CD8-positive, alpha-beta memory T cell (primary cell): Measurements from ENCODE around the gene LAPTM4A. TPM values are rescaled to one million over a fixed set of nuclear protein-coding genes. Genes with fewer than 3 reads are reported as not detected.

Experiments
- CTCF ChIA-PET: fragments of 350-600 bp; sonication (Branson Sonifier 250); formaldehyde crosslinking; loops from one replicate; lab custom pipeline; 2021; ENCODE audit warnings: antibody characterized with exemption; lab: Charles Lee
- POLR2A ChIA-PET: fragments of 350-600 bp; sonication (Branson Sonifier 250); formaldehyde crosslinking; loops from one replicate; lab custom pipeline; 2021; ENCODE audit warnings: antibody characterized with exemption; lab: Charles Lee
- DNase-seq, 5 donors: peaks; one replicate each; pipeline versions ENCODE4 v3.0.0 to v3.0.0-alpha.2; 2020 to 2022; ENCODE audit warnings: mixed read lengths in 1 of 5
- H3K27ac ChIP-seq: one replicate; pipeline ENCODE4 v1.7.0; 2013; ENCODE audit warnings: low read depth, mild to moderate bottlenecking, low read length, moderate library complexity
- H3K27me3 ChIP-seq: 2 replicates; pipeline ENCODE4 v1.7.0; 2013; ENCODE audit warnings: low read length, mild to moderate bottlenecking; ENCODE audit not compliant: insufficient read depth, poor library complexity, severe bottlenecking
- H3K36me3 ChIP-seq: 2 replicates; pipeline ENCODE4 v1.7.0; 2013; ENCODE audit warnings: mild to moderate bottlenecking, low read length, moderate library complexity; ENCODE audit not compliant: insufficient read depth
- H3K4me1 ChIP-seq: 2 replicates; pipeline ENCODE4 v1.7.0; 2013; ENCODE audit warnings: mild to moderate bottlenecking, low read length, moderate library complexity; ENCODE audit not compliant: insufficient read depth
- H3K4me3 ChIP-seq: 2 replicates; pipeline ENCODE4 v1.7.0; 2013; ENCODE audit warnings: mild to moderate bottlenecking, low read length
- H3K9me3 ChIP-seq: 2 replicates; pipeline ENCODE4 v1.7.0; 2013; ENCODE audit warnings: mild to moderate bottlenecking, low read length
- H3K27ac Mint-ChIP-seq, 8 donors: one replicate each; pipeline ENCODE4 v1.8.0; 2020 to 2021; ENCODE audit warnings: mixed read lengths in 8 of 8, mild to moderate bottlenecking in 6 of 8, inconsistent platforms in 3 of 8, moderate library complexity in 3 of 8
- H3K27me3 Mint-ChIP-seq, 2 donors: one replicate each; pipeline ENCODE4 v1.8.0; 2020 to 2021; ENCODE audit warnings: mixed read lengths in 2 of 2, mild to moderate bottlenecking in 1 of 2, moderate library complexity in 1 of 2
- H3K36me3 Mint-ChIP-seq, 3 donors: one replicate each; pipeline ENCODE4 v1.8.0; 2020 to 2021; ENCODE audit warnings: mixed read lengths in 3 of 3, inconsistent platforms in 1 of 3, mild to moderate bottlenecking in 1 of 3
- H3K4me1 Mint-ChIP-seq, 3 donors: one replicate each; pipeline ENCODE4 v1.8.0; 2020 to 2021; ENCODE audit warnings: mixed read lengths in 3 of 3, inconsistent platforms in 1 of 3, mild to moderate bottlenecking in 1 of 3
- H3K4me3 Mint-ChIP-seq, 7 donors: one replicate each; pipeline ENCODE4 v1.8.0; 2020 to 2021; ENCODE audit warnings: mixed read lengths in 7 of 7, mild to moderate bottlenecking in 6 of 7, moderate library complexity in 4 of 7, inconsistent platforms in 2 of 7
- H3K9me3 Mint-ChIP-seq, 5 donors: one replicate each; pipeline ENCODE4 v1.8.0; 2020 to 2022; ENCODE audit warnings: mixed read lengths in 5 of 5, mild to moderate bottlenecking in 3 of 5, moderate library complexity in 2 of 5, inconsistent platforms in 1 of 5
- polyA plus RNA-seq: library from polyadenylated mRNA; unstranded; fragments of 300-500 nt; fragmentation: Illumina TruSeq; gene quantifications from one replicate; pipeline ENCODE4 v1.2.3, GENCODE V29; 2021
- total RNA-seq, 2 experiments: library from RNA; stranded (reverse); gene quantifications; one replicate each; pipeline ENCODE4 v1.2.3, GENCODE V29; 2021

Gene LAPTM4A
- total and polyA plus RNA-seq, 3 experiments from 2014 or later: 29.0 to 119 (median 31.0) TPM

GRCh38 chr2:20064421-20064820 lies 13.0 kb upstream of the LAPTM4A start:
- no peaks in the 10 kb centered on the region for H3K4me1 Mint-ChIP-seq
- Histone ChIP-seq H3K4me1 (no peaks in the 10 kb centered on the region), H3K27ac (no peak overlapping the region), H3K4me3 (no peak overlapping the region), H3K36me3 (no peaks in the 10 kb centered on the region), H3K27me3 (no peaks in the 10 kb centered on the region), H3K9me3 (no peaks in the 10 kb centered on the region)
- H3K27me3 Mint-ChIP-seq: peaks cover 2 to 15% of the 10 kb centered on the region in 2 donors
- H3K36me3 Mint-ChIP-seq: peaks cover 0 to 7% (median 0%) of the 10 kb centered on the region in 3 donors
- no peak overlapping the region for H3K4me3 Mint-ChIP-seq
- H3K27ac Mint-ChIP-seq: no peak overlapping the region
- ChIA-PET POLR2A (no interaction called here), CTCF (no interaction called here)
- no peak for DNase-seq
- peaks cover 0 to 2% (median 0%) of the 10 kb centered on the region in 5 donors for H3K9me3 Mint-ChIP-seq

GRCh38 chr2:20062615-20063545 lies 11.5 kb upstream of the LAPTM4A start:
- DNase-seq: no peak
- CTCF ChIA-PET: interaction anchor here (1.1 to 1.3 kb wide), 2 partner anchors 11 to 48 kb away, joined by 3 read pairs; partner anchors contain the start of gene LAPTM4A
- Histone ChIP-seq H3K27ac (no peak overlapping the region), H3K9me3 (no peaks in the 10 kb centered on the region), H3K36me3 (no peaks in the 10 kb centered on the region), H3K27me3 (no peaks in the 10 kb centered on the region), H3K4me3 (no peak overlapping the region), H3K4me1 (no peaks in the 10 kb centered on the region)
- Mint-ChIP-seq H3K36me3 (peaks cover 0 to 7% (median 0%) of the 10 kb centered on the region in 3 donors), H3K9me3 (no peaks in the 10 kb centered on the region), H3K27me3 (peaks cover 2 to 15% of the 10 kb centered on the region in 2 donors), H3K27ac (peak overlapping the region in 1 of 8 donors; percentile 39), H3K4me3 (no peak overlapping the region), H3K4me1 (no peaks in the 10 kb centered on the region)
- POLR2A ChIA-PET: interaction anchor here (0.6 kb wide), 1 partner anchor 47 kb away, joined by 4 read pairs; no protein-coding TSS in a partner anchor

- H3K4me3 Mint-ChIP-seq: no peak overlapping the region
- Histone ChIP-seq H3K4me1 (no peaks in the 10 kb centered on the region), H3K27me3 (no peaks in the 10 kb centered on the region), H3K4me3 (no peak overlapping the region), H3K9me3 (no peaks in the 10 kb centered on the region), H3K36me3 (no peaks in the 10 kb centered on the region), H3K27ac (no peak overlapping the region)
- no peak overlapping the region for H3K27ac Mint-ChIP-seq
- POLR2A ChIA-PET: no interaction called here
- DNase-seq: no peak
- H3K4me1 Mint-ChIP-seq: no peaks in the 10 kb centered on the region
- no peaks in the 10 kb centered on the region for H3K9me3 Mint-ChIP-seq
- CTCF ChIA-PET: interaction anchor here (1.1 to 1.3 kb wide), 2 partner anchors 10 to 47 kb away, joined by 3 read pairs; partner anchors contain the start of gene LAPTM4A
- peaks cover under 1 to 12% of the 10 kb centered on the region in 2 donors for H3K27me3 Mint-ChIP-seq
- H3K36me3 Mint-ChIP-seq: no peaks in the 10 kb centered on the region
Observed at GRCh38 chr2:20061940-20062339, 10.5 kb upstream of the LAPTM4A start.

GRCh38 chr2:20061476-20061875 lies 10.0 kb upstream of the LAPTM4A start:
- no peak overlapping the region for H3K27ac ChIP-seq
- H3K9me3 Mint-ChIP-seq: no peaks in the 10 kb centered on the region
- H3K36me3 ChIP-seq: no peaks in the 10 kb centered on the region
- ChIA-PET CTCF (interaction anchor here (1.3 kb wide), 1 partner anchor 10 kb away, joined by 3 read pairs; the partner anchor contains the start of gene LAPTM4A), POLR2A (no interaction called here)
- H3K36me3 Mint-ChIP-seq: no peaks in the 10 kb centered on the region
- H3K9me3 ChIP-seq: no peaks in the 10 kb centered on the region
- H3K27me3 Mint-ChIP-seq: peaks cover 6 to 16% of the 10 kb centered on the region in 2 donors
- DNase-seq: no peak
- no peak overlapping the region for H3K27ac Mint-ChIP-seq
- H3K27me3 ChIP-seq: no peaks in the 10 kb centered on the region
- H3K4me1 ChIP-seq: no peaks in the 10 kb centered on the region
- no peaks in the 10 kb centered on the region for H3K4me1 Mint-ChIP-seq
- no peak overlapping the region for H3K4me3 ChIP-seq
- H3K4me3 Mint-ChIP-seq: no peak overlapping the region

GRCh38 chr2:20060106-20060505 lies 8.7 kb upstream of the LAPTM4A start:
- ChIA-PET POLR2A (no interaction called here), CTCF (no interaction called here)
- Mint-ChIP-seq H3K27me3 (peaks cover 9 to 26% of the 10 kb centered on the region in 2 donors), H3K36me3 (no peaks in the 10 kb centered on the region), H3K27ac (no peak overlapping the region), H3K4me1 (no peaks in the 10 kb centered on the region), H3K4me3 (no peak overlapping the region), H3K9me3 (no peaks in the 10 kb centered on the region)
- H3K27me3 ChIP-seq: peaks cover 6% of the 10 kb centered on the region
- no peaks in the 10 kb centered on the region for H3K9me3 ChIP-seq
- H3K36me3 ChIP-seq: no peaks in the 10 kb centered on the region
- H3K4me3 ChIP-seq: no peak overlapping the region
- H3K27ac ChIP-seq: no peak overlapping the region
- DNase-seq: no peak
- no peaks in the 10 kb centered on the region for H3K4me1 ChIP-seq

- Mint-ChIP-seq H3K27me3 (peaks cover 13 to 34% of the 10 kb centered on the region in 2 donors), H3K4me3 (no peak overlapping the region), H3K4me1 (no peaks in the 10 kb centered on the region), H3K36me3 (no peaks in the 10 kb centered on the region), H3K27ac (no peak overlapping the region), H3K9me3 (no peaks in the 10 kb centered on the region)
- ChIA-PET POLR2A (no interaction called here), CTCF (no interaction called here)
- Histone ChIP-seq H3K36me3 (no peaks in the 10 kb centered on the region), H3K27ac (no peak overlapping the region), H3K4me1 (peaks cover 6% of the 10 kb centered on the region), H3K27me3 (peaks cover 6% of the 10 kb centered on the region), H3K9me3 (no peaks in the 10 kb centered on the region), H3K4me3 (no peak overlapping the region)
- no peak for DNase-seq
Observed at GRCh38 chr2:20057268-20057667, 5.8 kb upstream of the LAPTM4A start.

- no peak overlapping the region for H3K4me3 ChIP-seq
- Mint-ChIP-seq H3K36me3 (peaks cover 0 to 10% (median 0%) of the 10 kb centered on the region in 3 donors), H3K9me3 (no peaks in the 10 kb centered on the region), H3K27me3 (peaks cover 13 to 34% of the 10 kb centered on the region in 2 donors), H3K4me1 (peaks cover 5 to 8% (median 6%) of the 10 kb centered on the region in 3 donors), H3K27ac (no peak overlapping the region), H3K4me3 (no peak overlapping the region)
- ChIA-PET POLR2A (no interaction called here), CTCF (no interaction called here)
- no peak overlapping the region for H3K27ac ChIP-seq
- H3K4me1 ChIP-seq: peaks cover 10% of the 10 kb centered on the region
- no peaks in the 10 kb centered on the region for H3K9me3 ChIP-seq
- no peaks in the 10 kb centered on the region for H3K36me3 ChIP-seq
- H3K27me3 ChIP-seq: peaks cover 6% of the 10 kb centered on the region
- DNase-seq: no peak
Observed at GRCh38 chr2:20054931-20055330, 3.5 kb upstream of the LAPTM4A start.

- peaks cover 18% of the 10 kb centered on the region for H3K4me1 ChIP-seq
- H3K4me1 Mint-ChIP-seq: peaks cover 14 to 16% (median 14%) of the 10 kb centered on the region in 3 donors
- no peak overlapping the region for H3K4me3 Mint-ChIP-seq
- DNase-seq: no peak
- peaks cover 6% of the 10 kb centered on the region for H3K27me3 ChIP-seq
- H3K9me3 Mint-ChIP-seq: no peaks in the 10 kb centered on the region
- no peak overlapping the region for H3K4me3 ChIP-seq
- POLR2A ChIA-PET: interaction anchor here (0.7 kb wide), 1 partner anchor 27 kb away, joined by 3 read pairs; no protein-coding TSS in a partner anchor
- CTCF ChIA-PET: no interaction called here
- peaks cover 0 to 10% (median 0%) of the 10 kb centered on the region in 3 donors for H3K36me3 Mint-ChIP-seq
- H3K27ac ChIP-seq: no peak overlapping the region
- H3K27me3 Mint-ChIP-seq: peaks cover 13 to 34% of the 10 kb centered on the region in 2 donors
- H3K9me3 ChIP-seq: no peaks in the 10 kb centered on the region
- no peaks in the 10 kb centered on the region for H3K36me3 ChIP-seq
- peak overlapping the region in 1 of 8 donors; percentile 67 for H3K27ac Mint-ChIP-seq
Observed at GRCh38 chr2:20054119-20054518, 2.7 kb upstream of the LAPTM4A start.
